K562 (cell line): ENCODE measurements around the gene MDN1. TPM values are rescaled to one million over a fixed set of nuclear protein-coding genes. Genes with fewer than 3 reads are reported as not detected.
A peak's percentile ranks its signal among the peaks of the same experiment; 100 is the strongest.

Experiments
- CBFA2T2 ChIP-seq: fragments of 450-650 bp; conservative IDR thresholded peaks from 2 replicates; pipeline ENCODE4 v1.6.1; 2017; ENCODE audit warnings: mild to moderate bottlenecking
- DPF2 ChIP-seq: fragments of 450-650 bp; IDR thresholded peaks from 2 replicates; pipeline ENCODE4 v1.6.1; 2016
- E2F6 ChIP-seq, 2 experiments: IDR thresholded peaks; 2 replicates each; pipeline ENCODE4 v1.6.1; 2011; ENCODE audit warnings: borderline replicate concordance in 1 of 2, control low read depth in 1 of 2, low read depth in 1 of 2, low read length in 1 of 2, mild to moderate bottlenecking in 1 of 2, mixed read lengths in 1 of 2, moderate library complexity in 1 of 2; ENCODE audit not compliant: insufficient read depth in 1 of 2, insufficient read length in 1 of 2, poor library complexity in 1 of 2, severe bottlenecking in 1 of 2; ENCODE audit errors: extremely low read depth in 1 of 2
- HCFC1 ChIP-seq: IDR thresholded peaks from 2 replicates; pipeline ENCODE4 v1.6.1; 2012; ENCODE audit warnings: low read depth, low read length, improper control_type of control experiment
- HNRNPL ChIP-seq: fragments of 200-400 bp; formaldehyde crosslinking; IDR thresholded peaks from 2 replicates; pipeline ENCODE4 v1.6.1; 2017; ENCODE audit warnings: low read depth, mild to moderate bottlenecking, low read length
- ILK ChIP-seq: fragments of 450-650 bp; IDR thresholded peaks from 2 replicates; pipeline ENCODE4 v1.6.1; 2016; ENCODE audit warnings: missing genetic modification characterization, low read depth, mild to moderate bottlenecking, missing compliant biosample characterization, moderate library complexity, borderline replicate concordance
- KLF16 ChIP-seq: IDR thresholded peaks from 2 replicates; pipeline ENCODE4 v1.6.1; 2016; ENCODE audit warnings: antibody characterized with exemption
- MECOM ChIP-seq: fragments of 250-450 bp; sonication (Bioruptor Pico); IDR thresholded peaks from 2 replicates; pipeline ENCODE4 v1.8.0; 2022; ENCODE audit warnings: inconsistent platforms
- NEUROD1 ChIP-seq: fragments of 150-350 bp; IDR thresholded peaks from 2 replicates; pipeline ENCODE4 v1.6.1; 2014; ENCODE audit warnings: borderline replicate concordance, low read length, low read depth; ENCODE audit not compliant: partially characterized antibody
- PHF8 ChIP-seq: fragments of 200-600 bp; sonication (generic); IDR thresholded peaks from 2 replicates; pipeline ENCODE4 v1.6.1; 2012; ENCODE audit warnings: mixed run types, mild to moderate bottlenecking, inconsistent platforms, low read length, moderate library complexity, borderline replicate concordance
- PML ChIP-seq: IDR thresholded peaks from 2 replicates; pipeline ENCODE4 v1.6.1; 2012; ENCODE audit warnings: low read length, inconsistent platforms
- RAD51 ChIP-seq: fragments of 450-650 bp; IDR thresholded peaks from 2 replicates; pipeline ENCODE4 v1.7.1; 2016; ENCODE audit warnings: low read depth, mild to moderate bottlenecking, borderline replicate concordance
- RBBP5 ChIP-seq: fragments of 200-600 bp; sonication (generic); IDR thresholded peaks from 2 replicates; pipeline ENCODE4 v1.6.1; 2012; ENCODE audit warnings: borderline replicate concordance, mild to moderate bottlenecking, low read length, control low read depth, inconsistent platforms; ENCODE audit not compliant: insufficient read depth, poor library complexity, severe bottlenecking
- SMARCA4 ChIP-seq: fragments of 450-650 bp; IDR thresholded peaks from 2 replicates; pipeline ENCODE4 v1.6.1; 2016
- TAF9B ChIP-seq: fragments of 450-650 bp; IDR thresholded peaks from 2 replicates; pipeline ENCODE4 v1.6.1; 2018; ENCODE audit warnings: mild to moderate bottlenecking; ENCODE audit not compliant: partially characterized antibody
- TRIM24 ChIP-seq, 2 experiments: fragments of 450-650 bp; IDR thresholded peaks; 2 replicates each; pipeline ENCODE4 v1.6.1; 2016
- ZNF174 ChIP-seq: fragments of 250-450 bp; sonication (Bioruptor Pico); IDR thresholded peaks from 2 replicates; pipeline ENCODE4 v1.4.0; 2020; ENCODE audit warnings: mild to moderate bottlenecking
- ZNF395 ChIP-seq: fragments of 200-800 bp; sonication (Bioruptor generic); IDR thresholded peaks from 2 replicates; pipeline ENCODE4 v1.6.1; 2017; ENCODE audit warnings: missing genetic modification characterization, missing compliant biosample characterization
- ZNF668 ChIP-seq: fragments of 250-450 bp; sonication (Bioruptor Pico); IDR thresholded peaks from 2 replicates; pipeline ENCODE4 v1.8.0; 2022; ENCODE audit warnings: mild to moderate bottlenecking, inconsistent platforms
- polyA plus RNA-seq, 8 experiments: library from polyadenylated mRNA; depleted of rRNA in 4 of 8; stranded (reverse) in 5 of 8; unstranded in 3 of 8; fragments of >200 nt; fragmentation: Nextera tagmentation in 2 of 8; fragmentation: Illumina TruSeq in 1 of 8; extraction: Ambion mirVana in 2 of 8; extraction: Trizol in 1 of 8; gene quantifications; 2 replicates each; pipeline versions ENCODE4 v1.2.1 to v1.2.3, GENCODE V29; 2011 to 2014; ENCODE audit warnings: inconsistent platforms in 1 of 8, missing spikeins in 1 of 8
- total RNA-seq, 7 experiments: library from RNA; depleted of rRNA in 6 of 7; stranded (reverse); fragments of >200 nt in 6 of 7; fragmentation: Illumina TruSeq in 2 of 7; extraction: Trizol in 2 of 7; gene quantifications; 2 replicates each; pipeline versions ENCODE4 v1.2.1 to v1.2.3, GENCODE V29; 2011 to 2021; ENCODE audit warnings: low replicate concordance in 1 of 7
- TF ChIP-seq, protein P1 (sequence below): sonication (generic); formaldehyde crosslinking; IDR thresholded peaks from 2 replicates; pipeline ENCODE4 v1.8.1; 2023; ENCODE audit warnings: mild to moderate bottlenecking, missing genetic modification reagents

MDN1 gene
- total and polyA plus RNA-seq, 9 of the 15 experiments (the other 6 are each of a cell fraction or from before 2014, with no cell fraction given), result 25.6 to 93.6 (median 43.0) TPM

DNA sequence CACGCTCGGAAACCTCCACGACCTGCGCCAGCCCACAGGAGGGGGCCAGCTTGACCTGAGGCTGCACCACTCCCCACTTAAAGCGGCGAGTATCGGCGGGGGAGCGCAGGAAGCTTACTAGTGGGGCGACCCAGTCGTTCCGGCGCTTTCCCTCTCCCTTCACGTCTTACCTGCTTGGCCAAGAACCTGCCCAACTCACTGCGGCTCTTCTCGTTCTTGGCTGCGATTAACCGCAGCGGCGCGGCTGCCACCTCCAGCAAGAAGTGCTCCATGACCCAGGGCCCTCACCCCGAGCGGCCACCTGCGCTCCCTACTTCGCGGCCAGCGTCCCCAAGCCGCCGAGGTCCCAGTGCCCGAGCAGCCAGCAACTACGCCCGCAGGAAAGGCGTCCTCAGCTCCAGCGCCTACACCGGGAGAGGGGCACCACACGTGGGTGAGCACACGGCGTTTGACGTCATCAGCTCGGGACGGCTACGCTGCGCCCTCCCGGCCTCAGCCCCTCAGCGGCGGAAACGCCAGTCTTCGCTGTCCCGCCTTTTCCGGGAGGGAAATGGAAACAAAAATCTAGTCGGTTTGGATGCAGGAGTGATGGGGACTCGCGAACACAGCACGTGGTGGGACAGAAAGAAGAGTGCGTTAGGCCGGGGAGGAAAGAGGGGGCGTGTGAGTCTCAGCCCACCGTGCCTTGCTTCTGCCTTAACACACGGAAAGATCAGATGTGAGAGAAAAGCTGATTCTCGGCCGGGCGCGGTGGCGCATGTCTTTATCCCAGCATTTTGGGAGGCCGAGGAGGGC lies at the start of gene MDN1 (continued):
- TF ChIP-seq E2F6 (IDR thresholded peaks at IDR 0.05; ENCODE audit: borderline replicate concordance in 1 of 2, extremely low read depth in 1 of 2, insufficient read depth in 1 of 2, insufficient read length in 1 of 2, low read depth in 1 of 2, low read length in 1 of 2, poor library complexity in 1 of 2, severe bottlenecking in 1 of 2) (peak; percentile 93 to 94), KLF16 (no peak), HCFC1 (peak; percentile 82), ILK (tag) (no peak), ZNF668 (CRISPR knock-in tag) (no peak), RAD51 (peak; percentile 57; the same call in 1 of the 2 replicates), ZNF395 (CRISPR knock-in tag) (peak; percentile 78), MECOM (CRISPR knock-in tag) (no peak), SMARCA4 (no peak), RBBP5 (peak; percentile 90), DPF2 (no peak; the same call in 1 of the 2 replicates), PML (peak; percentile 77), TRIM24 (IDR thresholded peaks at IDR 0.05) (0 out of 4 replicates have a peak, but pooled peaks of 1 of the 2 experiments have one; percentile 10), PHF8 (peak; percentile 90), CBFA2T2 (no peak; the same call in 1 of the 2 replicates), HNRNPL (no peak), NEUROD1 (no peak), ZNF174 (no peak), TAF9B (peak; percentile 74)
- TF ChIP-seq, protein P1, sequence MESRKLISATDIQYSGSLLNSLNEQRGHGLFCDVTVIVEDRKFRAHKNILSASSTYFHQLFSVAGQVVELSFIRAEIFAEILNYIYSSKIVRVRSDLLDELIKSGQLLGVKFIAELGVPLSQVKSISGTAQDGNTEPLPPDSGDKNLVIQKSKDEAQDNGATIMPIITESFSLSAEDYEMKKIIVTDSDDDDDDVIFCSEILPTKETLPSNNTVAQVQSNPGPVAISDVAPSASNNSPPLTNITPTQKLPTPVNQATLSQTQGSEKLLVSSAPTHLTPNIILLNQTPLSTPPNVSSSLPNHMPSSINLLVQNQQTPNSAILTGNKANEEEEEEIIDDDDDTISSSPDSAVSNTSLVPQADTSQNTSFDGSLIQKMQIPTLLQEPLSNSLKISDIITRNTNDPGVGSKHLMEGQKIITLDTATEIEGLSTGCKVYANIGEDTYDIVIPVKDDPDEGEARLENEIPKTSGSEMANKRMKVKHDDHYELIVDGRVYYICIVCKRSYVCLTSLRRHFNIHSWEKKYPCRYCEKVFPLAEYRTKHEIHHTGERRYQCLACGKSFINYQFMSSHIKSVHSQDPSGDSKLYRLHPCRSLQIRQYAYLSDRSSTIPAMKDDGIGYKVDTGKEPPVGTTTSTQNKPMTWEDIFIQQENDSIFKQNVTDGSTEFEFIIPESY (CRISPR knock-in tag), result peak; percentile 71
